NCI-H2107 treated with DMSO at 0.1 percent for 48 hours (cell line): ENCODE measurements around the gene CMIP.

ENCODE experiments used
- DNase-seq: peaks from one replicate; lab custom pipeline; 2025; ENCODE audit not compliant: unreplicated experiment; lab: John Stamatoyannopoulos, UW

CMIP gene

GRCh38 chr16:81562174-81562849 lies 117.7 kb downstream of the CMIP start:
- no peak for DNase-seq

GRCh38 chr16:81562926-81563325 lies 118.3 kb downstream of the CMIP start:
- no peak for DNase-seq

- no peak for DNase-seq
Measured at GRCh38 chr16:81564421-81564911, 119.9 kb downstream of the CMIP start.

GRCh38 chr16:81565321-81566028 lies 120.9 kb downstream of the CMIP start:
- no peak for DNase-seq

- DNase-seq: no peak
Measured at GRCh38 chr16:81566086-81567007, 121.7 kb downstream of the CMIP start.

GRCh38 chr16:81567087-81567486 lies 122.5 kb downstream of the CMIP start:
- no peak for DNase-seq

- DNase-seq: no peak
Measured at GRCh38 chr16:81567987-81568748, 123.6 kb downstream of the CMIP start.

- no peak for DNase-seq
Measured at GRCh38 chr16:81568749-81569087, 124.1 kb downstream of the CMIP start.

GRCh38 chr16:81569361-81570034 lies 124.9 kb downstream of the CMIP start:
- DNase-seq: no peak

- no peak for DNase-seq
Measured at GRCh38 chr16:81570151-81570846, 125.7 kb downstream of the CMIP start.

GRCh38 chr16:81571175-81571574 lies 126.6 kb downstream of the CMIP start:
- no peak for DNase-seq

GRCh38 chr16:81571592-81572385 lies 127.2 kb downstream of the CMIP start:
- DNase-seq: no peak

- DNase-seq: no peak
Measured at GRCh38 chr16:81572386-81573144, 128.0 kb downstream of the CMIP start.

GRCh38 chr16:81573533-81574020 lies 129.0 kb downstream of the CMIP start:
- DNase-seq: no peak

GRCh38 chr16:81574168-81574567 lies 129.6 kb downstream of the CMIP start:
- no peak for DNase-seq

- DNase-seq: no peak
Measured at GRCh38 chr16:81575307-81575706, 130.7 kb downstream of the CMIP start.

GRCh38 chr16:81575834-81576233 lies 131.2 kb downstream of the CMIP start:
- no peak for DNase-seq

GRCh38 chr16:81576696-81577095 lies 132.1 kb downstream of the CMIP start:
- DNase-seq: no peak
